ENCODE data around the gene LFNG. TPM values are rescaled to one million over a fixed set of nuclear protein-coding genes. Genes with fewer than 3 reads are reported as not detected.

Gene LFNG
- total RNA-seq, 6 experiments from 2014 or later, result 1.0 to 4.3 (median 1.7) TPM

DNA sequence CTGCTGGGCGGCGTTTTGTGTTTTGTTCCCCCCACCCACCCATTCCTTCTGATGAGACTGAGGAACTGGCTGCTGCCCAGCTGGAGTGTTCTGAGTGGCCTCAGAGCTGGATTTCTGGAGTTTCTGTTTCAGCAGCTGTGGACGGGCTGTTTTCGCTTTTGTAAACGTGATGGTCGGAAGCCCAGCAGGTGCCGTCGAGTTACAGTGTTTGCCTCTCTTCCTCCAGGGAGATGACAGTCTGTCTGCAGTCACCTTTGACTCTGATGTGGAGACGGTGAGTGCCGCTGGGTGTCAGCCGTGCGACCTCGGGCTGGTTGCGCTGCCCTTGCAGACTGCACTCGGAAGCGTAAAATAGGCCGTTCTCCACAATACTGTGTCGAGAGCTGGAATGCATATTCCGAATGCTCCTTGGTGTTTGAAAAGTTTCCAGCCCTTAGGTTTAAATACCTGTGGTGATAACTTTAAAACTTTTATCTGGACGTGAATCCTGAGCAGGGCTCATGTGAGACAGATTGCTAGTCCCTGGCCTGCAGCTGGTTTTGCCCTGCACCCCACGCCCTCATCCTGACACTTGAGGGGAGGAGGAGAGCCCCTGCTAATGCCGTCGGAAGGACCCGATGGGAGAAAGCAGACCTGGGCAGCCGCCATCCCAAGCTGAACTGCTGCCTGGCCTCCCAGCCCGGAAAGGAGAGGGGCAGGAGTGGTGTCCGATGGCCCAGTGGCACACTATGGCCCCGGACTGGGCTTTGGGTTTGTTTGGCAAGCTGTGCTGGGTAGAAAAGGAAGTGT, 47.5 kb downstream of the LFNG start:
- ATAC-seq, result peak; percentile 89 to 95 (median 92)
- no peaks in the 10 kb centered on the region for H3K27me3 ChIP-seq
- DNase-seq, result peak in 2 of 3 donors; percentile 66 to 72
- H3K27ac ChIP-seq, result no peak overlapping the region
- H3K4me3 ChIP-seq, result no peak overlapping the region
- peaks cover 0 to 8% (median 2%) of the 10 kb centered on the region in 4 donors for H3K4me1 ChIP-seq
- 40% methylated on average over 22 of the region's 28 CpGs for WGBS (ENCODE audit: insufficient coverage, low coverage, low lambda C conversion rate, missing lambda C conversion rate)
- no peaks in the 10 kb centered on the region for H3K9me3 ChIP-seq
- no peak for TF ChIP-seq POLR2A (IDR thresholded peaks at IDR 0.05)
- TF ChIP-seq, protein P1, sequence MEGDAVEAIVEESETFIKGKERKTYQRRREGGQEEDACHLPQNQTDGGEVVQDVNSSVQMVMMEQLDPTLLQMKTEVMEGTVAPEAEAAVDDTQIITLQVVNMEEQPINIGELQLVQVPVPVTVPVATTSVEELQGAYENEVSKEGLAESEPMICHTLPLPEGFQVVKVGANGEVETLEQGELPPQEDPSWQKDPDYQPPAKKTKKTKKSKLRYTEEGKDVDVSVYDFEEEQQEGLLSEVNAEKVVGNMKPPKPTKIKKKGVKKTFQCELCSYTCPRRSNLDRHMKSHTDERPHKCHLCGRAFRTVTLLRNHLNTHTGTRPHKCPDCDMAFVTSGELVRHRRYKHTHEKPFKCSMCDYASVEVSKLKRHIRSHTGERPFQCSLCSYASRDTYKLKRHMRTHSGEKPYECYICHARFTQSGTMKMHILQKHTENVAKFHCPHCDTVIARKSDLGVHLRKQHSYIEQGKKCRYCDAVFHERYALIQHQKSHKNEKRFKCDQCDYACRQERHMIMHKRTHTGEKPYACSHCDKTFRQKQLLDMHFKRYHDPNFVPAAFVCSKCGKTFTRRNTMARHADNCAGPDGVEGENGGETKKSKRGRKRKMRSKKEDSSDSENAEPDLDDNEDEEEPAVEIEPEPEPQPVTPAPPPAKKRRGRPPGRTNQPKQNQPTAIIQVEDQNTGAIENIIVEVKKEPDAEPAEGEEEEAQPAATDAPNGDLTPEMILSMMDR (IDR thresholded peaks at IDR 0.05), result peak in 3 of 4 donors; percentile 36 to 47 (median 44)
- intact Hi-C loops (cut with DNase I), result loop anchor here in 1 of 2 donors (10.0 kb wide), 1 partner anchor 118 kb away; the partner anchor contains the start of gene AMZ1
- H3K36me3 ChIP-seq, result no peaks in the 10 kb centered on the region

DNA sequence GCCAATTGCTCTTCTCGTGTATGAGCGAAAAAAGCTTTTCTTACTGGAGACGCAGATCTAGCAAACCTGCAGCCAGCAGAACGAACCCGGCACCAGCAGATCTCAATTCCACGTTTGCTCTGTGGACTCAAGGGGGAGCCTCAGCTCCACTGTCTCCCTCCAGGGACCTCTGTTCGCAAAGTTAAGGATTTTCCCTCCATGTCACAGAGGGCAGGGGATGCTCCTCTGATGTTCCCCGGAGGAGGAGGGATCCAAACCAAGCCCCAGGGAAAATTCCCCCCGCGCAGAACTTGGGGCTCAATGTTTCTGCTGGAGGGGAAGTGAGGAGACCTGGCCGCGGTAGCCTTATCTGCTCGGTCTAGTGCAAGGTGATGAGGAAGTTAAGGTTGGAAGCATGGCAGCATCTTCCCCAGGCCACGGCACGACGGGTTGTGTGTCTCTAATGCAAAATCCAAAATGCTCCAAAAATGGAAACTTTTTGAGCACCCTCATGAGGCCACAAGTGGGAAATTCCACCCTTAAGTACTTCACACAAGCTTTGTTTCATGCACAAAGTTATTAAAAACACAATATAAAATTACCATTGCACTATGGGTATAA, 48.2 kb downstream of the LFNG start:
- Histone ChIP-seq H3K36me3 (no peaks in the 10 kb centered on the region), H3K4me1 (peaks cover 0 to 8% (median 2%) of the 10 kb centered on the region in 4 donors), H3K27me3 (no peaks in the 10 kb centered on the region), H3K27ac (no peak overlapping the region), H3K4me3 (no peak overlapping the region), H3K9me3 (no peaks in the 10 kb centered on the region)
- 44% methylated on average over 10 of the region's 16 CpGs for WGBS (ENCODE audit: insufficient coverage, low coverage, low lambda C conversion rate, missing lambda C conversion rate)
- no peak for DNase-seq
- TF ChIP-seq POLR2A (IDR thresholded peaks at IDR 0.05), result no peak
- TF ChIP-seq, protein P1 (IDR thresholded peaks at IDR 0.05), result peak; percentile 38 to 45 (median 42)
- ATAC-seq, result peak; percentile 58 to 72 (median 68)
- intact Hi-C loops (cut with DNase I), result loop anchor here in 1 of 2 donors (10.0 kb wide), 1 partner anchor 117 kb away; the partner anchor contains the start of gene AMZ1

DNA sequence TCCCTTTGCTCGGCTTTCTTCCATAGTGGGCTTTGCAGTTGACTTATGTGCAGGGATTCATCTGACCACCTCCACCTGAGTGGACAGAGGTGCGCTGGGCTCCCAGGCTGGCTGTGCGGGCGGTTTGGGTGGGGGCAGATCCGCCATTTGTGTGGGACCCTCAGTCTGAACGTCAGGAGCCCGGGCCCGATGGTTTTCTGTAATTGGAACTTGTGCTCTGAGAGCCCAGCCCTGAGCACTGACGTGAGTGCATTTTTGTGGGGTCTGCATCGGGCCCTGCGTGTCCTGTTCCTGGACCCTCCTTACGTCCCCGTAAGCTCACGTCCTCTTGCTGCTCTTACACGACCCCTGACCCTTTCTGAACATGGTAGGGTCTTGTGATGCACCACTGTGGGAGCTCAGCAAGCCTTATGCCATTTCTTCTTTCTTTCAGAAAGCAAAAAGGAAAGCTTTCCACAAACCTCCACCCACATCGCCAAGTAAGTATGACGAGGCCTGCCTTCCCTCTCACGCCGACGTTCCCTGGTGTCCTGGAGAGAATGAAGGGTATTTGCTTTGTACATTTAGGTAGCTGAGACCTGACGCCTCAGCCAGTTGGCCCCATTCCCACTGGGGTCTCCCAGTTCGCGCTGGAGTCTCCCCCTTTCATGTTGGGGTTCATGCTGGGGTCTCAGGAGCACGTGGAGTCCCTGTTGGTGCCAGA, 49.1 kb downstream of the LFNG start:
- intact Hi-C loops (cut with DNase I), result loop anchor here in 1 of 2 donors (10.0 kb wide), 1 partner anchor 116 kb away; the partner anchor contains the start of gene AMZ1
- Histone ChIP-seq H3K4me1 (peaks cover 0 to 8% (median 2%) of the 10 kb centered on the region in 4 donors), H3K4me3 (no peak overlapping the region), H3K27me3 (no peaks in the 10 kb centered on the region), H3K9me3 (no peaks in the 10 kb centered on the region), H3K27ac (no peak overlapping the region), H3K36me3 (no peaks in the 10 kb centered on the region)
- WGBS (ENCODE audit: insufficient coverage, low coverage, low lambda C conversion rate, missing lambda C conversion rate), result 90% methylated on average over 13 of the region's 24 CpGs
- TF ChIP-seq, protein P1 (IDR thresholded peaks at IDR 0.05), result no peak
- TF ChIP-seq POLR2A (IDR thresholded peaks at IDR 0.05), result no peak
- DNase-seq (no peak), ATAC-seq (no peak)

DNA sequence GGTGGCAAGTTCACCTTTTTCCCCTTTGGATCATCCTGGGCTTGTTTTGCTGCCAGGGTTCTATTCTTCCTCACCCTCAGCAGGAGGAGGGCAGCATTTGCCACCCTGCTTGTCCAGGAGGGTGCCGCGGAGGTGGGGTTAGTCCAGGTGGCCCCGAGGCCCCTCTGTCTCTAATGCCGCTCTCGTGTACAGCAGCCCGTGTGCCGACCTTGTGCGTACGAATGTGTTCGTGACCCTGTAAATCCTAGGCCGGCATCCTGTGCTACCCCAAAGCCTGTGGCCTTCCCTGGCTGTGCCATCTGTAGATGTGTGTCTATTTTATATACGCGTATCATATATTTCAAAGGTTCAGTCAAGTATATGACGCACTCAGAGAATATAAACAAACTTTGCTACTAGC, 49.8 kb downstream of the LFNG start:
- H3K9me3 ChIP-seq, result no peaks in the 10 kb centered on the region
- 100% methylated on average over 3 of the region's 14 CpGs for WGBS (ENCODE audit: insufficient coverage, low coverage, low lambda C conversion rate, missing lambda C conversion rate)
- no peak overlapping the region for H3K27ac ChIP-seq
- no peaks in the 10 kb centered on the region for H3K27me3 ChIP-seq
- H3K4me3 ChIP-seq, result no peak overlapping the region
- intact Hi-C loops (cut with DNase I), result loop anchor here in 1 of 2 donors (10.0 kb wide), 1 partner anchor 115 kb away; the partner anchor contains the start of gene AMZ1
- no peak for ATAC-seq
- peak in 1 of 3 donors; percentile 42 for DNase-seq
- H3K36me3 ChIP-seq, result peaks cover 0 to 4% (median 0%) of the 10 kb centered on the region in 4 donors
- H3K4me1 ChIP-seq, result peaks cover 0 to 8% (median 2%) of the 10 kb centered on the region in 4 donors
- no peak for TF ChIP-seq POLR2A (IDR thresholded peaks at IDR 0.05)
- TF ChIP-seq, protein P1 (IDR thresholded peaks at IDR 0.05), result no peak
